Fibroblast of villous mesenchyme (primary cell): ENCODE measurements around the gene CABYR. TPM values are rescaled to one million over a fixed set of nuclear protein-coding genes. Genes with fewer than 3 reads are reported as not detected.

Experiments used
- DNase-seq: peaks from one replicate; pipeline ENCODE4 v3.0.0-alpha.2; 2010; ENCODE audit warnings: low read depth
- H3K4me3 ChIP-seq: 2 replicates; pipeline ENCODE4 v1.5.1; 2011; ENCODE audit warnings: low read depth, mild to moderate bottlenecking, low read length
- total RNA-seq: library from RNA; depleted of rRNA; stranded (reverse); fragments of >200 nt; gene quantifications from 2 replicates; pipeline ENCODE4 v1.2.3, GENCODE V29; 2012
- TF ChIP-seq, protein P1 (sequence below): IDR thresholded peaks from 2 replicates; pipeline ENCODE4 v1.5.1; 2012; ENCODE audit warnings: low read depth, mild to moderate bottlenecking, low read length; ENCODE audit not compliant: insufficient read depth

CABYR gene
- total RNA-seq, 1 donor = 20.3 TPM

DNA sequence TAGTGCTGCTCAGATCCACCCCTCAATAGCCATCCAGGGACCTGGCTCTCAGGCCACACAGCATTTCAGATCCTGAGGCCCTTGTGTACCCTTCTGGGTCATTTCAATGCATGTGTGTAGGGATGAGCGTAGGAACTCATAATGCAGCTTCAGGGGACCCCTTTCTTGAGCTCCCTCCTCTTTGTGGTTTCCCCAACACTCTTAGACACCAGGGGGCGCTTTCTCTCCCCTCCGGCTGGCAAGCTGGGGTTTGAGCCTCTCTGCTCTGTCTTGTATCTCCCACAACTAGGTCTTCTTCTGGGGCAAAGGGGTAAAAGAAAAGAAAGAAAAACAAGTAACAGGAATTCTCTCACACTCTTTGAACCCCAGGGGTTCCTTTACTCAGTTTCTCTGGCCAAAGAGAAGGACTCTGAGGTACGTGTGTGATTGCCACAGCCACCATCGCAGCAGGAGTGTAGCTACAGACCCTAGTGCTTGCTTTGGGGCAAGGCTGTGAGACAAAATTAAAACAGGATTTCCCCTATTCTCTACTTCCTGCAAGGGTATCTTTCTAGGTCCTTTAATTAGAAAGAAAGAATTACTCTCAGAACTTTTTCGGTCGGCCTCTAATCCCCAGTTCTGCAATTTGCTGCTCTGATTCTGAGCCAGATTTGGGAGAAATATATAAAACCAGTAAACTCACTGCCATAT lies 38.0 kb downstream of the CABYR start:
- DNase-seq = peak; percentile 56
- H3K4me3 ChIP-seq = no peak overlapping the region
- TF ChIP-seq, protein P1, sequence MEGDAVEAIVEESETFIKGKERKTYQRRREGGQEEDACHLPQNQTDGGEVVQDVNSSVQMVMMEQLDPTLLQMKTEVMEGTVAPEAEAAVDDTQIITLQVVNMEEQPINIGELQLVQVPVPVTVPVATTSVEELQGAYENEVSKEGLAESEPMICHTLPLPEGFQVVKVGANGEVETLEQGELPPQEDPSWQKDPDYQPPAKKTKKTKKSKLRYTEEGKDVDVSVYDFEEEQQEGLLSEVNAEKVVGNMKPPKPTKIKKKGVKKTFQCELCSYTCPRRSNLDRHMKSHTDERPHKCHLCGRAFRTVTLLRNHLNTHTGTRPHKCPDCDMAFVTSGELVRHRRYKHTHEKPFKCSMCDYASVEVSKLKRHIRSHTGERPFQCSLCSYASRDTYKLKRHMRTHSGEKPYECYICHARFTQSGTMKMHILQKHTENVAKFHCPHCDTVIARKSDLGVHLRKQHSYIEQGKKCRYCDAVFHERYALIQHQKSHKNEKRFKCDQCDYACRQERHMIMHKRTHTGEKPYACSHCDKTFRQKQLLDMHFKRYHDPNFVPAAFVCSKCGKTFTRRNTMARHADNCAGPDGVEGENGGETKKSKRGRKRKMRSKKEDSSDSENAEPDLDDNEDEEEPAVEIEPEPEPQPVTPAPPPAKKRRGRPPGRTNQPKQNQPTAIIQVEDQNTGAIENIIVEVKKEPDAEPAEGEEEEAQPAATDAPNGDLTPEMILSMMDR = peak; percentile 83

DNA sequence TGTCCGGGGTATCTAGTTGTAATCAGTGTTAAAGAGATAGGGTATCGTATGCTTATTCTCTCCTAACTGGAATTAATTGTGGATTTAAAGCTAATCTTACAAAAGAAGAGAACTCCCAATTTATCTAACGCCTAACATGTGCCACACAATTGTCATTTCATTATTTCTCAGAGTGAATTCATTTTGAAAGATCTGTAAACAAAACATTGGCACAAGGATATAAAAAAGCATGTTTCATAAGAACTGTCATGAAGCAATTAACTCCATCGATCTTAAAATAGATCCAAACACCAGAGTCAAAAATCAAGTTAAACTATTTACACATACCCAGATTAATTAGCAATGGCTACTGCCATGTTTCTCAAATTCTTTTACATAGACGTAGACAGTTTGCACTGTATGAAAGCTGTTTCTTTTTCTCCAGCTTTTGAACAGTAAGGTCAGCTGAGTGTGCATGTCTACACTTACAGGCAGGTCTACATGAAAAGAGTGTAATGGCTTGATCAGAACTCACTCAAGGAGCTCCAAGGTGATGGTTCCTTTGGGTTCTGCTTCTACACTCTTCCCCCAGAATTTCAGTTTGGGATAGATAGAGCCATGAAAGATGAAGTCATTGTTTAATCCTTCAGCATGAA lies 38.8 kb downstream of the CABYR start:
- TF ChIP-seq, protein P1 = no peak
- no peak for DNase-seq
- no peak overlapping the region for H3K4me3 ChIP-seq

DNA sequence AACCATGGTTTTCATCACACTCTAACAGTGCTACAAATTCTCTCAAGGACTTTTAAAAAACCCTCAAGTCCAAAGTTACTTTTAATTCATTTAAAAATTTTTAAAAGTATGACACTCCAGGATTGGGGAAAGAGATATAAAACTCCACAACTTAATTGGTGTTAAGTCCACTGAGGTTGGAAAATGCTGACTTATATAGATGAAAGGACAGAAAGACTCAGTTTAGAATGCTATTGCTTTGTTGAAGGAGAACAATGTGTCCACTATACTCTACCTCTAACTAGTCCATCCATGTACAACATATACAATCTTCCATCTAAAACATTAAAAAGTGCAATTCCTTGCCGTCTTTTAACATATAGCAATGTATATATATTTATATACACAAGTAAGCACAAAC lies 41.2 kb downstream of the CABYR start:
- no peak overlapping the region for H3K4me3 ChIP-seq
- DNase-seq = no peak
- TF ChIP-seq, protein P1 = no peak

DNA sequence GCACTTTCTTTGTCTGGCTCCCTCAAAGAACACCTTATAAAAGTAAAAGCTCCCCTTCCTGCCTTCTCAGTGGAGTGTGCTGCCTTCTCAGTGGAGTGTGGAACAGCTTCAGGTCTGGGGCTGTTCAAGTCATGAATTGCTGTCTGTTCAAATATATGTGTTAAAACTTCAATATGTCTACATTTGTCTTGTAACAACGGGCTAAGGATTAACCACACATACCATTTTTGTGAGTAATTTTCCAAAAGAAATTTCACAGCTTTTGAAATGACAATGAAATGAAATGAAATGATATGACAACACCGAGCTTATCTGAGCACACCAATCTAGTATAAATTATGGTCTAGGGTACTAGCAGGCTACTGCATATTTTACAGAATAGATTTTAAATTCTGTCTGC lies 42.9 kb downstream of the CABYR start:
- TF ChIP-seq, protein P1 = no peak
- no peak overlapping the region for H3K4me3 ChIP-seq
- DNase-seq = no peak

DNA sequence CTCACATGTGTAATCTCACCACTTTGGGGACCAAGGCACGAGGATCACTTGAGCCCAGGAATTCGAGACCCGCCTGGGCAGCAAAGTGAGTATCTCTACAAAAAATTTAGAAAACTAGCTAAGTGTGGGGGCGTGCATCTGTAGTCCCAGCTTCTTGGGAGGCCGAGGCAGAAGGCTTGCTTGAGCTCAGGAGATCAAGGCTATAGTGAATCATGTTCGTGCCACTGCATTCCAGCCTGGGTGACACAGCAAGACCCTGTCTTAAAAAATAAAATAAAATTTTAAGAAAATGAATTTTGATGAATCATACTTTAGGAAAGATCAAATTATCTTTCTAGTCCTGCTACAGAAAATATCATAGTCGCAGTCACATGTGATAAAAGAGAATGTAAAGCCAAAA lies 46.9 kb downstream of the CABYR start:
- TF ChIP-seq, protein P1 = no peak
- DNase-seq = no peak
- H3K4me3 ChIP-seq = no peak overlapping the region

DNA sequence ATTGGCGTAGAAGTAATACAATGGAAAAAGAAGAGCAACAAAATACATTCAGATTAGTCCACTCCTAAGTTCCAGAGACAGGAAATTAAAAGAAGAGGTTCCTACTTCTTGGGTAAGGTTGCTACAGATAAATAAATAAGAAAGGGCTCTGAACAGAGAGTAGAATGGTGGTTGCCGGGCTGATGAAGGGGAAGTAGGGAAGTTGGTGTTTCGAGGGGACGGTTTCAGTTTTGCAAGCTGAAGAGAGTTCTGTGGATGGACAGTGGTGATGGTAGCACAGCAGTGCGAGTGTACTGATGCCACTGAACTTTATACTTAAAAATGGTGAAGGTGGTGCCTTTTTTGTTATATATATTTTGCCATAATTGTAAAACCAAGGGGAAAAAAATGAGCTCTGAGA lies 48.2 kb downstream of the CABYR start:
- DNase-seq = no peak
- no peak overlapping the region for H3K4me3 ChIP-seq
- TF ChIP-seq, protein P1 = no peak
